ENCODE data around the gene ARIH2.

DNA sequence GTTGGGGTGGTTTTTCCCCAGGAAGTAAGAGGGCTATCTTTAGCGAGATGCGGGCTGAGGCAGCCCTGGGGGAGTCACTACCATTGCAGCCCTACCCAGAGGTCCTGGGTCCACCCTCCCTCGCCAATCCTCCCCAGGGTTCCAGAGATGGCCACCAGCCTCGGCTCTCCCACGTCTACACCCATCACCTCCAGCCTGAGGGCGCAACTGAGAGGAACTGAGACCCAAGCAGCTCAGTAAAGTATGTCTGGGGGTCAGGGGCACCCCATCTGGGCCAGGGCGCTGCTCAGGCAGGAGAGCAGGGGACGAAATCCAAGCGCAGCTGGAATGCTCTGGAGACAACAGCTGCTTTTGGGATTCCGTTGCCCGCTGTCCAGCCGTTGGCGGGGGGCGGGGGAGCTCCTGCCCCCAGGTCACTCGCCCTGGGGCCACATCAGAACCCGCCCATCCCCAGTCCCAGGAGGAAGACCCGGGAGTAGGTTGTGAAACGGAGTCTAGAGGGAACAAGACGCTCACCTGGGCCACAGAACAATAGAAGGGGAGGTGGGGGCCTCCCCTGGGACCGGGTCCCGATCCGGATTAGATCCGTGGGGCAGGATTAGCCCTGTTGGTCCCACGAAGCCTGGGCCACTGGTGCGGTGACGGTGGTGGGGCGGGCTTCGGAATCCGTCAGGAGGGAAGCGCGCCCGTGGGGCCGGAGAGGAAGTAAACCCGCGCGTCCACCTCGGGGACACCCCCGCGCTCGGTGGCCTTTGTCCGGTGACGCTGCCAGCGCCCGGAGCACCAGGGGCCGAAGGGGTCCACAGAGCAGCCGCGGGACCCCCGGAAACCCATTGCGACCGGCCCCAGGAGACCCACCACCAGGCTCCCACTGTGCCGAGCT, 101.9 kb downstream of the ARIH2 start:
- TF ChIP-seq, protein P1, sequence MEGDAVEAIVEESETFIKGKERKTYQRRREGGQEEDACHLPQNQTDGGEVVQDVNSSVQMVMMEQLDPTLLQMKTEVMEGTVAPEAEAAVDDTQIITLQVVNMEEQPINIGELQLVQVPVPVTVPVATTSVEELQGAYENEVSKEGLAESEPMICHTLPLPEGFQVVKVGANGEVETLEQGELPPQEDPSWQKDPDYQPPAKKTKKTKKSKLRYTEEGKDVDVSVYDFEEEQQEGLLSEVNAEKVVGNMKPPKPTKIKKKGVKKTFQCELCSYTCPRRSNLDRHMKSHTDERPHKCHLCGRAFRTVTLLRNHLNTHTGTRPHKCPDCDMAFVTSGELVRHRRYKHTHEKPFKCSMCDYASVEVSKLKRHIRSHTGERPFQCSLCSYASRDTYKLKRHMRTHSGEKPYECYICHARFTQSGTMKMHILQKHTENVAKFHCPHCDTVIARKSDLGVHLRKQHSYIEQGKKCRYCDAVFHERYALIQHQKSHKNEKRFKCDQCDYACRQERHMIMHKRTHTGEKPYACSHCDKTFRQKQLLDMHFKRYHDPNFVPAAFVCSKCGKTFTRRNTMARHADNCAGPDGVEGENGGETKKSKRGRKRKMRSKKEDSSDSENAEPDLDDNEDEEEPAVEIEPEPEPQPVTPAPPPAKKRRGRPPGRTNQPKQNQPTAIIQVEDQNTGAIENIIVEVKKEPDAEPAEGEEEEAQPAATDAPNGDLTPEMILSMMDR (IDR thresholded peaks at IDR 0.05 in 4 of 5, conservative IDR thresholded peaks at IDR 0.05 in 1 of 5) = no peak
- TF ChIP-seq POLR2A (IDR thresholded peaks at IDR 0.05) = no peak

Measured in gastrocnemius medialis (tissue), 4 donors.